Liver (tissue), 9 donors: ENCODE measurements around the gene FIG4. TPM values are rescaled to one million over a fixed set of nuclear protein-coding genes. Genes with fewer than 3 reads are reported as not detected.

Experiments
- DNase-seq: peaks from one replicate; pipeline ENCODE4 v3.0.0-alpha.2; 2017; ENCODE audit warnings: low spot score
- H3K27ac ChIP-seq, 2 donors: one replicate each; pipeline ENCODE4 v1.7.0; 2013; ENCODE audit warnings: inconsistent platforms in 2 of 2, low read length in 2 of 2, control low read depth in 1 of 2, low read depth in 1 of 2, mild to moderate bottlenecking in 1 of 2
- H3K27me3 ChIP-seq, 4 donors: one replicate each; pipeline versions ENCODE4 v1.6.1 to v1.7.0; 2013; ENCODE audit warnings: low read length in 3 of 4, inconsistent platforms in 1 of 4, mild to moderate bottlenecking in 1 of 4, moderate library complexity in 1 of 4; ENCODE audit not compliant: control insufficient read depth in 4 of 4, insufficient read depth in 4 of 4
- H3K36me3 ChIP-seq, 4 donors: one replicate each; pipeline versions ENCODE4 v1.6.1 to v1.7.0; 2013; ENCODE audit warnings: low read length in 3 of 4, mild to moderate bottlenecking in 3 of 4, low read depth in 1 of 4, moderate library complexity in 1 of 4; ENCODE audit not compliant: control insufficient read depth in 4 of 4, insufficient read depth in 3 of 4
- H3K4me1 ChIP-seq, 4 donors: one replicate each; pipeline versions ENCODE4 v1.6.1 to v1.7.0; 2013; ENCODE audit warnings: low read length in 3 of 4, mild to moderate bottlenecking in 3 of 4, moderate library complexity in 1 of 4; ENCODE audit not compliant: control insufficient read depth in 4 of 4, insufficient read depth in 4 of 4
- H3K4me3 ChIP-seq, 3 donors: one replicate each; pipeline versions ENCODE4 v1.6.1 to v1.7.0; 2013; ENCODE audit warnings: low read length in 3 of 3, control low read depth in 1 of 3, low read depth in 1 of 3, mild to moderate bottlenecking in 1 of 3
- H3K9ac ChIP-seq, 2 donors: one replicate each; pipeline ENCODE4 v1.7.0; 2013; ENCODE audit warnings: low read length in 2 of 2, mild to moderate bottlenecking in 2 of 2, moderate library complexity in 2 of 2, control low read depth in 1 of 2, low read depth in 1 of 2
- H3K9me3 ChIP-seq, 4 donors: one replicate each; pipeline versions ENCODE4 v1.6.1 to v1.7.0; 2013; ENCODE audit warnings: low read length in 3 of 4; ENCODE audit not compliant: control insufficient read depth in 4 of 4
- CTCF ChIP-seq: fragments of 150-350 bp; IDR thresholded peaks from 2 replicates; pipeline ENCODE4 v1.5.1; 2017; ENCODE audit warnings: improper control_type of control experiment, low read depth, low read length; ENCODE audit not compliant: missing input control
- EGR1 ChIP-seq, 2 donors: IDR thresholded peaks; 2 replicates each; pipeline ENCODE4 v1.6.1; 2016 to 2018; ENCODE audit warnings: antibody characterized with exemption in 2 of 2, low read depth in 2 of 2
- FOXA1 ChIP-seq: IDR thresholded peaks from 2 replicates; pipeline ENCODE4 v1.6.1; 2016; ENCODE audit warnings: antibody characterized with exemption
- FOXA2 ChIP-seq: IDR thresholded peaks from 2 replicates; pipeline ENCODE4 v1.6.1; 2016; ENCODE audit warnings: antibody characterized with exemption
- GABPA ChIP-seq, 2 donors: IDR thresholded peaks in 1 of 2; conservative IDR thresholded peaks in 1 of 2; 2 replicates each; pipeline ENCODE4 v1.6.1; 2016; ENCODE audit warnings: antibody characterized with exemption in 2 of 2, mild to moderate bottlenecking in 1 of 2, moderate library complexity in 1 of 2
- HNF4G ChIP-seq: IDR thresholded peaks from 2 replicates; pipeline ENCODE4 v1.6.1; 2016; ENCODE audit warnings: antibody characterized with exemption
- JUND ChIP-seq, 2 donors: IDR thresholded peaks; 2 replicates each; pipeline ENCODE4 v1.6.1; 2016; ENCODE audit warnings: antibody characterized with exemption in 2 of 2
- MAX ChIP-seq: IDR thresholded peaks from 2 replicates; pipeline ENCODE4 v1.6.1; 2016; ENCODE audit warnings: antibody characterized with exemption
- NR2F2 ChIP-seq: IDR thresholded peaks from 2 replicates; pipeline ENCODE4 v1.6.1; 2016; ENCODE audit warnings: antibody characterized with exemption
- RAD21 ChIP-seq, 2 donors: IDR thresholded peaks; 2 replicates each; pipeline ENCODE4 v1.6.1; 2016; ENCODE audit warnings: antibody characterized with exemption in 2 of 2, mild to moderate bottlenecking in 2 of 2
- RXRA ChIP-seq, 2 donors: IDR thresholded peaks; 2 replicates each; pipeline ENCODE4 v1.6.1; 2017 to 2018; ENCODE audit warnings: antibody characterized with exemption in 2 of 2, mild to moderate bottlenecking in 1 of 2
- SP1 ChIP-seq: IDR thresholded peaks from 2 replicates; pipeline ENCODE4 v1.6.1; 2018; ENCODE audit warnings: antibody characterized with exemption, mild to moderate bottlenecking
- YY1 ChIP-seq: IDR thresholded peaks from 2 replicates; pipeline ENCODE4 v1.6.1; 2016; ENCODE audit warnings: antibody characterized with exemption, mild to moderate bottlenecking
- ZBTB33 ChIP-seq: IDR thresholded peaks from 2 replicates; pipeline ENCODE4 v1.6.1; 2016; ENCODE audit warnings: antibody characterized with exemption
- WGBS: extraction: QIAGEN DNeasy Blood & Tissue Kit; methylation state at CpG from one replicate; pipeline ENCODE4 v1.1.7; 2013; 5-methylcytosine and 5-hydroxymethylcytosine counted together
- polyA plus RNA-seq, 2 donors: library from polyadenylated mRNA; stranded (reverse) in 1 of 2; unstranded in 1 of 2; fragments of 200-250 nt in 1 of 2; fragments of >200 nt in 1 of 2; fragmentation: Nextera tagmentation in 1 of 2; extraction: Ambion mirVana in 1 of 2; gene quantifications; one replicate each; pipeline versions ENCODE4 v1.2.1 to v1.2.3, GENCODE V29; 2013 to 2015
- total RNA-seq, 2 donors: library from RNA; depleted of rRNA; stranded (reverse); fragments of >200 nt; gene quantifications; one replicate each; pipeline ENCODE4 v1.2.3, GENCODE V29; 2014
- TF ChIP-seq, protein P1 (sequence below): IDR thresholded peaks from 2 replicates; pipeline ENCODE4 v1.6.1; 2016; ENCODE audit warnings: antibody characterized with exemption, mild to moderate bottlenecking
- TF ChIP-seq, protein P2 (sequence below): IDR thresholded peaks from 2 replicates; pipeline ENCODE4 v1.6.1; 2016; ENCODE audit warnings: antibody characterized with exemption
- donor health status: healthy.
- donor health status: healthy.
- donor health status: healthy.
- donor health status: healthy.
- donor health status: healthy.

FIG4 gene
- total and polyA plus RNA-seq, 4 donors = 3.4 to 8.7 (median 4.6) TPM

DNA sequence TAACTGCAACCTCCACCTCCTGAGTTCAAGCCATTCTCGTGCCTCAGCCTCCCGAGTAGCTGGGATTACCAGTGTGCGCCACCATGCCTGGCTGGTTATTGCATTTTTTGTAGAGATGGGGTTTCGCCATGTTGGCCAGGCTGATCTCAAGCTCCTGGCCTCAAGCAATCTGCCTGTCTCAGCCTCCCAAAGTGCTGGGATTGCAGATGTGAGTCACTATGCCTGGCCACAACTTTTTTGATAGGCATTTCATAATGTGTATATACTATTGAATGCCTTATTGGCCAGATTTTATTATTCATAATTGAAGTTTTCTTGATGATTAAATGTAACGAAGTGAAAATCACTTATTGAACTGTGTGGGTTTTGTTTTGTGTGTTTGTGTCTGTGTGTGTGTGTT, 27.9 kb downstream of the FIG4 start:
- TF ChIP-seq, protein P1, sequence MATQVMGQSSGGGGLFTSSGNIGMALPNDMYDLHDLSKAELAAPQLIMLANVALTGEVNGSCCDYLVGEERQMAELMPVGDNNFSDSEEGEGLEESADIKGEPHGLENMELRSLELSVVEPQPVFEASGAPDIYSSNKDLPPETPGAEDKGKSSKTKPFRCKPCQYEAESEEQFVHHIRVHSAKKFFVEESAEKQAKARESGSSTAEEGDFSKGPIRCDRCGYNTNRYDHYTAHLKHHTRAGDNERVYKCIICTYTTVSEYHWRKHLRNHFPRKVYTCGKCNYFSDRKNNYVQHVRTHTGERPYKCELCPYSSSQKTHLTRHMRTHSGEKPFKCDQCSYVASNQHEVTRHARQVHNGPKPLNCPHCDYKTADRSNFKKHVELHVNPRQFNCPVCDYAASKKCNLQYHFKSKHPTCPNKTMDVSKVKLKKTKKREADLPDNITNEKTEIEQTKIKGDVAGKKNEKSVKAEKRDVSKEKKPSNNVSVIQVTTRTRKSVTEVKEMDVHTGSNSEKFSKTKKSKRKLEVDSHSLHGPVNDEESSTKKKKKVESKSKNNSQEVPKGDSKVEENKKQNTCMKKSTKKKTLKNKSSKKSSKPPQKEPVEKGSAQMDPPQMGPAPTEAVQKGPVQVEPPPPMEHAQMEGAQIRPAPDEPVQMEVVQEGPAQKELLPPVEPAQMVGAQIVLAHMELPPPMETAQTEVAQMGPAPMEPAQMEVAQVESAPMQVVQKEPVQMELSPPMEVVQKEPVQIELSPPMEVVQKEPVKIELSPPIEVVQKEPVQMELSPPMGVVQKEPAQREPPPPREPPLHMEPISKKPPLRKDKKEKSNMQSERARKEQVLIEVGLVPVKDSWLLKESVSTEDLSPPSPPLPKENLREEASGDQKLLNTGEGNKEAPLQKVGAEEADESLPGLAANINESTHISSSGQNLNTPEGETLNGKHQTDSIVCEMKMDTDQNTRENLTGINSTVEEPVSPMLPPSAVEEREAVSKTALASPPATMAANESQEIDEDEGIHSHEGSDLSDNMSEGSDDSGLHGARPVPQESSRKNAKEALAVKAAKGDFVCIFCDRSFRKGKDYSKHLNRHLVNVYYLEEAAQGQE = no peak
- no peak for TF ChIP-seq ZBTB33
- no peak for TF ChIP-seq RXRA (IDR thresholded peaks at IDR 0.05)
- TF ChIP-seq NR2F2 = no peak
- no peak for TF ChIP-seq GABPA (IDR thresholded peaks at IDR 0.05 in 1 of 2, conservative IDR thresholded peaks at IDR 0.05 in 1 of 2)
- no peak for TF ChIP-seq CTCF
- TF ChIP-seq HNF4G = no peak
- no peak for TF ChIP-seq SP1
- TF ChIP-seq EGR1 (IDR thresholded peaks at IDR 0.05; ENCODE audit: low read depth in 2 of 2) = no peak
- no peak for TF ChIP-seq FOXA2
- no peak for TF ChIP-seq FOXA1
- TF ChIP-seq JUND (IDR thresholded peaks at IDR 0.05) = no peak
- no peak for TF ChIP-seq RAD21 (IDR thresholded peaks at IDR 0.05)
- no peak for TF ChIP-seq MAX
- no peak for TF ChIP-seq YY1
- TF ChIP-seq, protein P2, sequence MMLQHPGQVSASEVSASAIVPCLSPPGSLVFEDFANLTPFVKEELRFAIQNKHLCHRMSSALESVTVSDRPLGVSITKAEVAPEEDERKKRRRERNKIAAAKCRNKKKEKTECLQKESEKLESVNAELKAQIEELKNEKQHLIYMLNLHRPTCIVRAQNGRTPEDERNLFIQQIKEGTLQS = no peak
- H3K9me3 ChIP-seq = no peaks in the 10 kb centered on the region
- DNase-seq = no peak
- peaks cover 0 to 3% (median 3%) of the 10 kb centered on the region in 4 donors for H3K36me3 ChIP-seq
- no peak overlapping the region for H3K27ac ChIP-seq
- H3K27me3 ChIP-seq = no peaks in the 10 kb centered on the region
- WGBS = 96% methylated on average over 5 of the region's 5 CpGs
- H3K4me1 ChIP-seq = no peaks in the 10 kb centered on the region
- no peak overlapping the region for H3K4me3 ChIP-seq
- no peak overlapping the region for H3K9ac ChIP-seq

GRCh38 chr6:109720311-109720710, 29.2 kb downstream of the FIG4 start:
- 90% methylated on average over 3 of the region's 3 CpGs for WGBS
- no peak overlapping the region for H3K27ac ChIP-seq
- no peak for TF ChIP-seq SP1
- TF ChIP-seq HNF4G = no peak
- no peak for TF ChIP-seq CTCF
- no peak for TF ChIP-seq ZBTB33
- TF ChIP-seq, protein P2 = no peak
- no peaks in the 10 kb centered on the region for H3K4me1 ChIP-seq
- no peak for DNase-seq
- H3K9me3 ChIP-seq = no peaks in the 10 kb centered on the region
- no peak overlapping the region for H3K9ac ChIP-seq
- no peaks in the 10 kb centered on the region for H3K27me3 ChIP-seq
- no peak overlapping the region for H3K4me3 ChIP-seq
- peaks cover 0 to 4% (median 3%) of the 10 kb centered on the region in 4 donors for H3K36me3 ChIP-seq
